Aorta (tissue), 5 donors: ENCODE data around the gene SPSB4. TPM values are rescaled to one million over a fixed set of nuclear protein-coding genes. Genes with fewer than 3 reads are reported as not detected.

Source experiments
- ATAC-seq: fragments of 200-7000 bp; cut with Tn5 transposase; one replicate; pipeline ENCODE4 v1.9.1; 2022; ENCODE audit warnings: moderate library complexity; ENCODE audit not compliant: low FRiP score
- DNase-seq, 2 donors: peaks; one replicate each; pipeline ENCODE4 v3.0.0-alpha.2; 2020
- H3K27ac ChIP-seq, 2 donors: one replicate each; pipeline ENCODE4 v1.5.1; 2013; ENCODE audit warnings: low read length in 2 of 2, mild to moderate bottlenecking in 2 of 2, moderate library complexity in 2 of 2, control low read depth in 1 of 2, inconsistent platforms in 1 of 2, low read depth in 1 of 2
- H3K27me3 ChIP-seq, 2 donors: one replicate each; pipeline ENCODE4 v1.6.1; 2013; ENCODE audit warnings: control low read depth in 1 of 2, low read length in 1 of 2, mild to moderate bottlenecking in 1 of 2, moderate library complexity in 1 of 2; ENCODE audit not compliant: insufficient read depth in 2 of 2, control insufficient read depth in 1 of 2
- H3K36me3 ChIP-seq, 2 donors: one replicate each; pipeline ENCODE4 v1.6.1; 2013; ENCODE audit warnings: control low read depth in 1 of 2, low read length in 1 of 2, mild to moderate bottlenecking in 1 of 2; ENCODE audit not compliant: insufficient read depth in 2 of 2, control insufficient read depth in 1 of 2
- H3K4me1 ChIP-seq, 2 donors: one replicate each; pipeline ENCODE4 v1.6.1; 2013; ENCODE audit warnings: low read length in 2 of 2, control low read depth in 1 of 2, mild to moderate bottlenecking in 1 of 2, moderate library complexity in 1 of 2; ENCODE audit not compliant: insufficient read depth in 2 of 2, control insufficient read depth in 1 of 2
- H3K4me3 ChIP-seq, 2 donors: one replicate each; pipeline ENCODE4 v1.5.1; 2013; ENCODE audit warnings: low read length in 2 of 2, control low read depth in 1 of 2, mild to moderate bottlenecking in 1 of 2
- H3K9me3 ChIP-seq: one replicate; pipeline ENCODE4 v1.6.1; 2013; ENCODE audit warnings: mild to moderate bottlenecking, low read length; ENCODE audit not compliant: control insufficient read depth
- WGBS, 2 donors: extraction: QIAGEN DNeasy Blood & Tissue Kit; methylation state at CpG; one replicate each; pipeline ENCODE4 v1.1.7; 2013; 5-methylcytosine and 5-hydroxymethylcytosine counted together
- intact Hi-C, 2 donors: fragments of 100-400 bp; cut with DNase I; formaldehyde crosslinking; loops; one replicate each; pipeline versions ENCODE4 v1.14.2 to v1.15.0; 2022
- polyA plus RNA-seq, 2 donors: library from polyadenylated mRNA; stranded (reverse); fragments of 200-250 nt; gene quantifications; one replicate each; pipeline ENCODE4 v1.2.3, GENCODE V29; 2013
- total RNA-seq, 2 donors: library from RNA; stranded (reverse); fragmentation: NEBNext Ultra II Directional; extraction: Animal tissue kit (Norgen Biotek cat#: 25700); gene quantifications; one replicate each; pipeline ENCODE4 v1.2.1, GENCODE V29; 2021
- donor health status: healthy with polysubstance abuse.
- donor health status: Bipolar disorder and iron deficiency.
- donor health status: DM: no; HTN: no; CAD: no.
- donor health status: DM: no; HTN: no; CAD: no.
- donor health status: DM: yes; HTN: yes; CAD: no.

SPSB4 gene
- total and polyA plus RNA-seq, 4 donors = 0.13 to 2.0 (median 1.0) TPM; not detected in 1

- intact Hi-C loops = no loop called here
- ATAC-seq (no peak), DNase-seq (no peak)
- no peak overlapping the region for H3K27ac ChIP-seq
- WGBS, 2 donors = 95% methylated on average over 19 of the region's 19 CpGs
- no peaks in the 10 kb centered on the region for H3K9me3 ChIP-seq
- H3K27me3 ChIP-seq = no peaks in the 10 kb centered on the region
- H3K4me1 ChIP-seq = no peaks in the 10 kb centered on the region
- H3K36me3 ChIP-seq = no peaks in the 10 kb centered on the region
- no peak overlapping the region for H3K4me3 ChIP-seq
Measured at GRCh38 chr3:141019244-141019643, 31.9 kb upstream of the SPSB4 start.

GRCh38 chr3:141020143-141020830 is 30.9 kb upstream of the SPSB4 start:
- ATAC-seq = no peak
- H3K27me3 ChIP-seq = no peaks in the 10 kb centered on the region
- WGBS, 2 donors = 83 to 93% methylated on average over 5 of the region's 5 CpGs

GRCh38 chr3:141021261-141021660 is 29.9 kb upstream of the SPSB4 start:
- H3K27ac ChIP-seq = no peak overlapping the region
- H3K36me3 ChIP-seq = no peaks in the 10 kb centered on the region
- ATAC-seq (no peak), DNase-seq (no peak)
- no peak overlapping the region for H3K4me3 ChIP-seq
- H3K27me3 ChIP-seq = no peaks in the 10 kb centered on the region
- no peaks in the 10 kb centered on the region for H3K9me3 ChIP-seq
- intact Hi-C loops = no loop called here
- H3K4me1 ChIP-seq = no peaks in the 10 kb centered on the region
- WGBS, 2 donors = 96 to 100% methylated on average over 4 of the region's 4 CpGs

More at GRCh38 chr3:141020143-141020830, 30.9 kb upstream of the SPSB4 start:
- Histone ChIP-seq H3K36me3 (no peaks in the 10 kb centered on the region), H3K4me1 (no peaks in the 10 kb centered on the region), H3K4me3 (no peak overlapping the region), H3K9me3 (no peaks in the 10 kb centered on the region), H3K27ac (no peak overlapping the region)
- DNase-seq = no peak
- intact Hi-C loops = no loop called here

GRCh38 chr3:141030296-141030695 is 20.9 kb upstream of the SPSB4 start:
- 91 to 95% methylated on average over 22 of the region's 22 CpGs for WGBS, 2 donors
- no peaks in the 10 kb centered on the region for H3K27me3 ChIP-seq
- no peak overlapping the region for H3K27ac ChIP-seq
- H3K4me3 ChIP-seq = no peak overlapping the region
- ATAC-seq (no peak), DNase-seq (no peak)
- no peaks in the 10 kb centered on the region for H3K4me1 ChIP-seq
- intact Hi-C loops = no loop called here
- H3K9me3 ChIP-seq = no peaks in the 10 kb centered on the region
- no peaks in the 10 kb centered on the region for H3K36me3 ChIP-seq

GRCh38 chr3:141039589-141039988 is 11.6 kb upstream of the SPSB4 start:
- whole genome bisulfite sequencing, 2 donors = 47 to 60% methylated on average over 5 of the region's 5 CpGs
- no peak for ATAC-seq
- no peaks in the 10 kb centered on the region for H3K4me1 ChIP-seq
- intact Hi-C loops = no loop called here
- no peaks in the 10 kb centered on the region for H3K9me3 ChIP-seq
- DNase-seq = no peak
- no peak overlapping the region for H3K27ac ChIP-seq
- no peaks in the 10 kb centered on the region for H3K36me3 ChIP-seq
- no peak overlapping the region for H3K4me3 ChIP-seq
- H3K27me3 ChIP-seq = peaks cover 0 to 2% of the 10 kb centered on the region in 2 donors

- Histone ChIP-seq H3K4me3 (no peak overlapping the region), H3K9me3 (no peaks in the 10 kb centered on the region), H3K36me3 (no peaks in the 10 kb centered on the region), H3K4me1 (no peaks in the 10 kb centered on the region), H3K27me3 (no peaks in the 10 kb centered on the region), H3K27ac (no peak overlapping the region)
- DNase-seq (no peak), ATAC-seq (no peak)
- 75 to 79% methylated on average over 4 of the region's 4 CpGs for WGBS, 2 donors
- intact Hi-C loops = no loop called here
Measured at GRCh38 chr3:141044695-141045641, 6.2 kb upstream of the SPSB4 start.

GRCh38 chr3:141045849-141046248 is 5.3 kb upstream of the SPSB4 start:
- H3K4me1 ChIP-seq = no peaks in the 10 kb centered on the region
- no peak for DNase-seq
- no peak overlapping the region for H3K27ac ChIP-seq
- no peak for ATAC-seq
- no peak overlapping the region for H3K4me3 ChIP-seq
- intact Hi-C loops = no loop called here
- 86 to 93% methylated on average over 1 of the region's 1 CpG for WGBS, 2 donors
- H3K27me3 ChIP-seq = no peaks in the 10 kb centered on the region
- H3K9me3 ChIP-seq = no peaks in the 10 kb centered on the region
- no peaks in the 10 kb centered on the region for H3K36me3 ChIP-seq

- 87 to 95% methylated on average over 1 of the region's 1 CpG for WGBS, 2 donors
- Histone ChIP-seq H3K27me3 (no peaks in the 10 kb centered on the region), H3K4me3 (no peak overlapping the region), H3K4me1 (no peaks in the 10 kb centered on the region), H3K27ac (no peak overlapping the region), H3K9me3 (no peaks in the 10 kb centered on the region), H3K36me3 (no peaks in the 10 kb centered on the region)
- intact Hi-C loops = no loop called here
- ATAC-seq (no peak), DNase-seq (no peak)
Measured at GRCh38 chr3:141047168-141047567, 4.0 kb upstream of the SPSB4 start.
